Measurements from ENCODE around the gene CIB2. TPM values are rescaled to one million over a fixed set of nuclear protein-coding genes. Genes with fewer than 3 reads are reported as not detected.
A peak's percentile ranks its signal among the peaks of the same experiment; 100 is the strongest.

The CIB2 gene
- total RNA-seq, 1 donor from 2014 or later: 9.6 TPM

DNA sequence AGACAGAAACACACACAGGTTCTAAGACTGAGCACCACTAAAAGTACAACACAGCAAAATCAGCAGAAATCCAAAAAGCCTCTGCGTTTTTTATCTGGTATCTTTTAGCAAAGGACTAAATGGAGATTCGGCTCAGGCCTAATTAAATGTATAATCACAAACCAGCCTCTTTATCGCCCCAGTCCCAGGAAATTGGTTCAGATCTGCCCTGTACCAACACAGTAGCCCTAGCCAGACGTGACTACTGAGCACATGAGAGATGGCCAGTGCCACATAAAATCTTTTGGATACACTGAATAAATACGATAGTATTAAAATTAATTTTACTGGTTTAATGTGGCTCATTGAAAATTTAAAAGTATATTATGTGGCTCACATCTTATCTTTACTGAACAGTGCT lies 73.4 kb downstream of the CIB2 start:
- Mint-ChIP-seq H3K27ac (ENCODE audit: unreplicated experiment) (peak overlapping the region; percentile 82), H3K4me3 (ENCODE audit: unreplicated experiment) (no peak overlapping the region), H3K27me3 (ENCODE audit: unreplicated experiment) (no peaks in the 10 kb centered on the region), H3K4me1 (ENCODE audit: unreplicated experiment) (peaks cover 58% of the 10 kb centered on the region), H3K36me3 (ENCODE audit: unreplicated experiment) (peaks cover 2% of the 10 kb centered on the region), H3K9me3 (ENCODE audit: unreplicated experiment) (no peaks in the 10 kb centered on the region)
- no peak for DNase-seq (ENCODE audit: extremely low spot score, unreplicated experiment)
- TF ChIP-seq, protein P1, sequence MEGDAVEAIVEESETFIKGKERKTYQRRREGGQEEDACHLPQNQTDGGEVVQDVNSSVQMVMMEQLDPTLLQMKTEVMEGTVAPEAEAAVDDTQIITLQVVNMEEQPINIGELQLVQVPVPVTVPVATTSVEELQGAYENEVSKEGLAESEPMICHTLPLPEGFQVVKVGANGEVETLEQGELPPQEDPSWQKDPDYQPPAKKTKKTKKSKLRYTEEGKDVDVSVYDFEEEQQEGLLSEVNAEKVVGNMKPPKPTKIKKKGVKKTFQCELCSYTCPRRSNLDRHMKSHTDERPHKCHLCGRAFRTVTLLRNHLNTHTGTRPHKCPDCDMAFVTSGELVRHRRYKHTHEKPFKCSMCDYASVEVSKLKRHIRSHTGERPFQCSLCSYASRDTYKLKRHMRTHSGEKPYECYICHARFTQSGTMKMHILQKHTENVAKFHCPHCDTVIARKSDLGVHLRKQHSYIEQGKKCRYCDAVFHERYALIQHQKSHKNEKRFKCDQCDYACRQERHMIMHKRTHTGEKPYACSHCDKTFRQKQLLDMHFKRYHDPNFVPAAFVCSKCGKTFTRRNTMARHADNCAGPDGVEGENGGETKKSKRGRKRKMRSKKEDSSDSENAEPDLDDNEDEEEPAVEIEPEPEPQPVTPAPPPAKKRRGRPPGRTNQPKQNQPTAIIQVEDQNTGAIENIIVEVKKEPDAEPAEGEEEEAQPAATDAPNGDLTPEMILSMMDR (IDR thresholded peaks at IDR 0.05): no peak

- TF ChIP-seq, protein P1 (IDR thresholded peaks at IDR 0.05): no peak
- Mint-ChIP-seq H3K4me1 (ENCODE audit: unreplicated experiment) (peaks cover 58% of the 10 kb centered on the region), H3K9me3 (ENCODE audit: unreplicated experiment) (no peaks in the 10 kb centered on the region), H3K27ac (ENCODE audit: unreplicated experiment) (peak overlapping the region; percentile 82), H3K27me3 (ENCODE audit: unreplicated experiment) (no peaks in the 10 kb centered on the region), H3K36me3 (ENCODE audit: unreplicated experiment) (peaks cover 10% of the 10 kb centered on the region), H3K4me3 (ENCODE audit: unreplicated experiment) (no peak overlapping the region)
- no peak for DNase-seq (ENCODE audit: extremely low spot score, unreplicated experiment)
Observed at GRCh38 chr15:78056714-78057269, 74.5 kb downstream of the CIB2 start.

- Mint-ChIP-seq H3K27ac (ENCODE audit: unreplicated experiment) (peak overlapping the region; percentile 82), H3K9me3 (ENCODE audit: unreplicated experiment) (no peaks in the 10 kb centered on the region), H3K27me3 (ENCODE audit: unreplicated experiment) (no peaks in the 10 kb centered on the region), H3K4me1 (ENCODE audit: unreplicated experiment) (peaks cover 54% of the 10 kb centered on the region), H3K36me3 (ENCODE audit: unreplicated experiment) (peaks cover 10% of the 10 kb centered on the region), H3K4me3 (ENCODE audit: unreplicated experiment) (no peak overlapping the region)
- TF ChIP-seq, protein P1 (IDR thresholded peaks at IDR 0.05): no peak
- DNase-seq (ENCODE audit: extremely low spot score, unreplicated experiment): no peak
Observed at GRCh38 chr15:78055919-78056713, 75.1 kb downstream of the CIB2 start.

- H3K9me3 Mint-ChIP-seq (ENCODE audit: unreplicated experiment): no peaks in the 10 kb centered on the region
- peaks cover 59% of the 10 kb centered on the region for H3K4me1 Mint-ChIP-seq (ENCODE audit: unreplicated experiment)
- H3K27ac Mint-ChIP-seq (ENCODE audit: unreplicated experiment): peak overlapping the region; percentile 35
- peaks cover 12% of the 10 kb centered on the region for H3K36me3 Mint-ChIP-seq (ENCODE audit: unreplicated experiment)
- H3K4me3 Mint-ChIP-seq (ENCODE audit: unreplicated experiment): no peak overlapping the region
- no peak for DNase-seq (ENCODE audit: extremely low spot score, unreplicated experiment)
- TF ChIP-seq, protein P1 (IDR thresholded peaks at IDR 0.05): no peak
- H3K27me3 Mint-ChIP-seq (ENCODE audit: unreplicated experiment): no peaks in the 10 kb centered on the region
Observed at GRCh38 chr15:78054966-78055365, 76.3 kb downstream of the CIB2 start.

Other genes with a start within 250 kb of the CIB2 start
- 65.5 and 69.3 TPM in 2 replicates for gene TBC1D2B, start 53.7 kb downstream of the CIB2 start, total RNA-seq
- gene SH2D7, start 38.9 kb downstream of the CIB2 start, total RNA-seq: not detected in 2 replicates
- 46.7 and 47.4 TPM in 2 replicates for gene IDH3A, start 17.9 kb upstream of the CIB2 start, total RNA-seq
- gene ACSBG1, start 103.1 kb upstream of the CIB2 start, total RNA-seq: not detected in 2 replicates
- gene DNAJA4, start 133.1 kb upstream of the CIB2 start, total RNA-seq: not detected in 2 replicates
- gene SKIC8, start 168.2 kb upstream of the CIB2 start, total RNA-seq: 40.3 and 46.5 TPM in 2 replicates
- gene CRABP1, start 208.9 kb upstream of the CIB2 start, total RNA-seq: 3.6 and 5.2 TPM in 2 replicates